GM10248 (cell line): ENCODE data around the gene NANS.

ENCODE experiments used
- CTCF ChIA-PET: fragments of 300-600 bp; sonication (Branson Sonifier 250); formaldehyde crosslinking; extraction: SDS; loops from one replicate; lab custom pipeline; 2021; ENCODE audit warnings: antibody characterized with exemption; lab: Yijun Ruan, JAX
- POLR2A ChIA-PET: fragments of 350-650 bp; sonication (Branson Sonifier 250); formaldehyde crosslinking; extraction: SDS; loops from one replicate; lab custom pipeline; 2020; ENCODE audit warnings: antibody characterized with exemption; lab: Yijun Ruan, JAX
- DNase-seq: peaks from one replicate; pipeline ENCODE4 v3.0.0; 2012; ENCODE audit errors: extremely low spot score
- CTCF ChIP-seq: IDR thresholded peaks from 2 replicates; pipeline ENCODE4 v1.5.1; 2012; ENCODE audit warnings: mild to moderate bottlenecking, low read depth; ENCODE audit errors: extremely low read depth, missing control alignments, control extremely low read depth

Gene NANS

GRCh38 chr9:98097836-98098235 is 41.3 kb downstream of the NANS start:
- DNase-seq: peak; percentile 48
- ChIA-PET POLR2A (interaction anchor here (0.5 to 0.6 kb wide), 2 partner anchors 126 to 162 kb away, joined by 3 to 4 read pairs; no protein-coding TSS in a partner anchor), CTCF (interaction anchor here (0.8 to 2.3 kb wide), 15 partner anchors 8 to 165 kb away, joined by 3 to 9 read pairs (median 3); partner anchors contain the start of gene ANP32B)
- no peak for TF ChIP-seq CTCF

GRCh38 chr9:98099346-98099745 is 42.8 kb downstream of the NANS start:
- no peak for TF ChIP-seq CTCF
- DNase-seq: no peak
- CTCF ChIA-PET: interaction anchor here (0.8 to 2.8 kb wide), 3 partner anchors 9 to 31 kb away, joined by 3 to 6 read pairs (median 3); partner anchors contain the start of gene TRIM14
- POLR2A ChIA-PET: interaction anchor here (0.6 kb wide), 1 partner anchor 387 kb away, joined by 3 read pairs; no protein-coding TSS in a partner anchor

GRCh38 chr9:98099898-98100297 is 43.4 kb downstream of the NANS start:
- no peak for DNase-seq
- no peak for TF ChIP-seq CTCF
- POLR2A ChIA-PET: no interaction called here
- CTCF ChIA-PET: interaction anchor here (0.8 to 2.8 kb wide), 3 partner anchors 8 to 19 kb away, joined by 3 to 6 read pairs (median 3); partner anchors contain the start of gene TRIM14

GRCh38 chr9:98100456-98100855 is 43.9 kb downstream of the NANS start:
- POLR2A ChIA-PET: no interaction called here
- no peak for TF ChIP-seq CTCF
- no peak for DNase-seq
- CTCF ChIA-PET: interaction anchor here (1.4 to 2.8 kb wide), 4 partner anchors 9 to 18 kb away, joined by 3 to 10 read pairs (median 6); partner anchors contain the start of gene TRIM14

GRCh38 chr9:98101416-98101815 is 44.9 kb downstream of the NANS start:
- ChIA-PET CTCF (interaction anchor here (0.9 to 2.8 kb wide), 8 partner anchors 9 to 179 kb away, joined by 3 to 10 read pairs (median 4); partner anchors contain the start of genes NANS, TRIM14 and TRMO), POLR2A (interaction anchor here (1.0 to 1.6 kb wide), 2 partner anchors 42 to 45 kb away, joined by 5 to 8 read pairs; partner anchors contain the start of gene NANS)
- TF ChIP-seq CTCF: no peak
- DNase-seq: no peak

- DNase-seq: peak; percentile 85
- CTCF ChIA-PET: interaction anchor here (0.9 to 2.8 kb wide), 8 partner anchors 9 to 180 kb away, joined by 3 to 10 read pairs (median 4); partner anchors contain the start of genes NANS, TRIM14 and TRMO
Measured at GRCh38 chr9:98101868-98102273, 45.3 kb downstream of the NANS start.

More at GRCh38 chr9:98101868-98102273, 45.3 kb downstream of the NANS start:
- POLR2A ChIA-PET: interaction anchor here (1.0 to 1.6 kb wide), 2 partner anchors 43 to 45 kb away, joined by 5 to 8 read pairs; partner anchors contain the start of gene NANS
- no peak for TF ChIP-seq CTCF
